Mesothelial cell of epicardium (in vitro differentiated cells): ENCODE measurements around the gene SERPINA3. TPM values are rescaled to one million over a fixed set of nuclear protein-coding genes. Genes with fewer than 3 reads are reported as not detected.

ENCODE experiments used
- DNase-seq, 2 experiments: peaks; one replicate each; pipeline ENCODE4 v3.0.0; 2021; ENCODE audit warnings: low spot score in 2 of 2; ENCODE audit not compliant: unreplicated experiment in 2 of 2
- H3K27ac Mint-ChIP-seq: 2 replicates; pipeline ENCODE4 v1.8.0; 2021; ENCODE audit warnings: mixed read lengths
- H3K27me3 Mint-ChIP-seq: 2 replicates; pipeline ENCODE4 v1.8.0; 2021; ENCODE audit warnings: low read depth, mixed read lengths
- H3K36me3 Mint-ChIP-seq: 2 replicates; pipeline ENCODE4 v1.8.0; 2021; ENCODE audit warnings: mixed read lengths
- H3K4me1 Mint-ChIP-seq: 2 replicates; pipeline ENCODE4 v1.8.0; 2021; ENCODE audit warnings: mixed read lengths
- H3K4me3 Mint-ChIP-seq: 2 replicates; pipeline ENCODE4 v1.8.0; 2021; ENCODE audit warnings: mild to moderate bottlenecking, moderate library complexity, mixed read lengths
- H3K9me3 Mint-ChIP-seq: 2 replicates; pipeline ENCODE4 v1.8.0; 2021; ENCODE audit warnings: mixed read lengths
- CTCF ChIP-seq: fragments of 200-600 bp; sonication (generic); IDR thresholded peaks from one replicate; pipeline ENCODE4 v1.5.0; 2021; ENCODE audit warnings: antibody characterized with exemption; ENCODE audit not compliant: unreplicated experiment
- total RNA-seq: library from RNA; stranded (reverse); gene quantifications from 3 replicates; pipeline ENCODE4 v1.2.1, GENCODE V29; 2021

Gene SERPINA3
- total RNA-seq, 1 donor from 2014 or later: 0.29 TPM

- Mint-ChIP-seq H3K4me1 (no peaks in the 10 kb centered on the region), H3K9me3 (no peaks in the 10 kb centered on the region), H3K36me3 (no peaks in the 10 kb centered on the region), H3K27me3 (peaks cover 75% of the 10 kb centered on the region), H3K27ac (no peak overlapping the region), H3K4me3 (no peak overlapping the region)
- no peak for TF ChIP-seq CTCF
- no peak for DNase-seq
Measured at GRCh38 chr14:94631050-94631449, 18.9 kb downstream of the SERPINA3 start.

- no peak for DNase-seq
- no peak for TF ChIP-seq CTCF
- Mint-ChIP-seq H3K4me3 (no peak overlapping the region), H3K27ac (no peak overlapping the region), H3K27me3 (peaks cover 76% of the 10 kb centered on the region), H3K36me3 (no peaks in the 10 kb centered on the region), H3K9me3 (no peaks in the 10 kb centered on the region), H3K4me1 (no peaks in the 10 kb centered on the region)
Measured at GRCh38 chr14:94631536-94632304, 19.5 kb downstream of the SERPINA3 start.

GRCh38 chr14:94632305-94632590, 20.1 kb downstream of the SERPINA3 start:
- no peak for DNase-seq
- no peak for TF ChIP-seq CTCF
- Mint-ChIP-seq H3K27ac (no peak overlapping the region), H3K4me3 (no peak overlapping the region), H3K27me3 (peaks cover 70% of the 10 kb centered on the region), H3K4me1 (no peaks in the 10 kb centered on the region), H3K36me3 (no peaks in the 10 kb centered on the region), H3K9me3 (no peaks in the 10 kb centered on the region)

- H3K36me3 Mint-ChIP-seq: no peaks in the 10 kb centered on the region
- no peak overlapping the region for H3K27ac Mint-ChIP-seq
- peaks cover 67% of the 10 kb centered on the region for H3K27me3 Mint-ChIP-seq
- H3K4me1 Mint-ChIP-seq: no peaks in the 10 kb centered on the region
- no peak for TF ChIP-seq CTCF
- no peak overlapping the region for H3K4me3 Mint-ChIP-seq
- DNase-seq: no peak
- no peaks in the 10 kb centered on the region for H3K9me3 Mint-ChIP-seq
Measured at GRCh38 chr14:94633121-94633520, 20.9 kb downstream of the SERPINA3 start.

GRCh38 chr14:94635154-94635553, 23.0 kb downstream of the SERPINA3 start:
- no peak for TF ChIP-seq CTCF
- H3K4me3 Mint-ChIP-seq: no peak overlapping the region
- DNase-seq: no peak

More at GRCh38 chr14:94635154-94635553, 23.0 kb downstream of the SERPINA3 start:
- Mint-ChIP-seq H3K27ac (no peak overlapping the region), H3K4me1 (no peaks in the 10 kb centered on the region), H3K27me3 (peaks cover 50% of the 10 kb centered on the region), H3K36me3 (no peaks in the 10 kb centered on the region), H3K9me3 (no peaks in the 10 kb centered on the region)
